GM06990 (cell line): ENCODE results near the gene CNPPD1.
"Not testable (repeated sequence)": the region's sequence is repeated elsewhere in the genome, so short reads cannot be mapped to it uniquely, and the experiment has no call there.

Experiments used
- DNase-seq: peaks from one replicate; pipeline ENCODE4 v3.0.0-alpha.2; 2011; ENCODE audit not compliant: insufficient read length; ENCODE audit errors: extremely low read depth
- H3K27me3 ChIP-seq: replicated peaks from 2 replicates; pipeline ENCODE4 v1.6.0; 2011; ENCODE audit warnings: low read length; ENCODE audit not compliant: control insufficient read depth, insufficient read depth
- H3K36me3 ChIP-seq: 2 replicates; pipeline ENCODE4 v1.5.1; 2011; ENCODE audit warnings: low read length; ENCODE audit not compliant: control insufficient read depth, insufficient read depth
- H3K4me3 ChIP-seq: replicated peaks from 2 replicates; pipeline ENCODE4 v1.5.1; 2011; ENCODE audit warnings: low read depth, mild to moderate bottlenecking, control low read depth, low read length
- TF ChIP-seq, protein P1 (sequence below): IDR thresholded peaks from 2 replicates; pipeline ENCODE4 v1.5.1; 2011; ENCODE audit warnings: low read length, control low read depth, mild to moderate bottlenecking, inconsistent platforms; ENCODE audit not compliant: insufficient read depth, poor library complexity, severe bottlenecking

The CNPPD1 gene

GRCh38 chr2:219205165-219205538, 28.4 kb upstream of the CNPPD1 start:
- no peak for DNase-seq
- peaks cover 9% of the 10 kb centered on the region for H3K36me3 ChIP-seq

GRCh38 chr2:219204425-219205164, 27.9 kb upstream of the CNPPD1 start:
- Histone ChIP-seq H3K27me3 (no peaks in the 10 kb centered on the region), H3K4me3 (no peak overlapping the region), H3K36me3 (peaks cover 9% of the 10 kb centered on the region)
- no peak for DNase-seq
- TF ChIP-seq, protein P1, sequence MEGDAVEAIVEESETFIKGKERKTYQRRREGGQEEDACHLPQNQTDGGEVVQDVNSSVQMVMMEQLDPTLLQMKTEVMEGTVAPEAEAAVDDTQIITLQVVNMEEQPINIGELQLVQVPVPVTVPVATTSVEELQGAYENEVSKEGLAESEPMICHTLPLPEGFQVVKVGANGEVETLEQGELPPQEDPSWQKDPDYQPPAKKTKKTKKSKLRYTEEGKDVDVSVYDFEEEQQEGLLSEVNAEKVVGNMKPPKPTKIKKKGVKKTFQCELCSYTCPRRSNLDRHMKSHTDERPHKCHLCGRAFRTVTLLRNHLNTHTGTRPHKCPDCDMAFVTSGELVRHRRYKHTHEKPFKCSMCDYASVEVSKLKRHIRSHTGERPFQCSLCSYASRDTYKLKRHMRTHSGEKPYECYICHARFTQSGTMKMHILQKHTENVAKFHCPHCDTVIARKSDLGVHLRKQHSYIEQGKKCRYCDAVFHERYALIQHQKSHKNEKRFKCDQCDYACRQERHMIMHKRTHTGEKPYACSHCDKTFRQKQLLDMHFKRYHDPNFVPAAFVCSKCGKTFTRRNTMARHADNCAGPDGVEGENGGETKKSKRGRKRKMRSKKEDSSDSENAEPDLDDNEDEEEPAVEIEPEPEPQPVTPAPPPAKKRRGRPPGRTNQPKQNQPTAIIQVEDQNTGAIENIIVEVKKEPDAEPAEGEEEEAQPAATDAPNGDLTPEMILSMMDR: no peak

More at GRCh38 chr2:219205165-219205538, 28.4 kb upstream of the CNPPD1 start:
- TF ChIP-seq, protein P1: no peak
- no peaks in the 10 kb centered on the region for H3K27me3 ChIP-seq
- H3K4me3 ChIP-seq: no peak overlapping the region

DNA sequence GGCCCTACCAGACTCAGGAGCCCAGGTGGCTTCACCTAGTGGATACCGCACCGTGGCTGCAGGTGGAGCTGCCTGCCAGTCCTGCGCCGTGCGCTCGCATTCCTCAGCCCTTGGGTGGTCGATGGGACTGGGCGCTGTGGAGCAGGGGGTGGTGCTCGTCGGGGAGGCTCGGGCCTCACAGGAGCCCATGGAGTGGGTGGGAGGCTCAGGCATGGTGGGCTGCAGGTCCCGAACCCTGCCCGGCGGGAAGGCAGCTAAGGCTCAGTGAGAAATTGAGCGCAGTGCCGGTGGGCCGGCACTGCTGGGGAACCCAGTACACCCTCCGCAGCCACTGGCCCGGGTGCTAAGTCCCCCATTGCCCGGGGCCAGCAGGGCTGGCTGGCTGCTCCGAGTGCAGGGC, 24.6 kb upstream of the CNPPD1 start:
- DNase-seq, H3K36me3 ChIP-seq, H3K27me3 ChIP-seq, H3K4me3 ChIP-seq: not testable (repeated sequence)

DNA sequence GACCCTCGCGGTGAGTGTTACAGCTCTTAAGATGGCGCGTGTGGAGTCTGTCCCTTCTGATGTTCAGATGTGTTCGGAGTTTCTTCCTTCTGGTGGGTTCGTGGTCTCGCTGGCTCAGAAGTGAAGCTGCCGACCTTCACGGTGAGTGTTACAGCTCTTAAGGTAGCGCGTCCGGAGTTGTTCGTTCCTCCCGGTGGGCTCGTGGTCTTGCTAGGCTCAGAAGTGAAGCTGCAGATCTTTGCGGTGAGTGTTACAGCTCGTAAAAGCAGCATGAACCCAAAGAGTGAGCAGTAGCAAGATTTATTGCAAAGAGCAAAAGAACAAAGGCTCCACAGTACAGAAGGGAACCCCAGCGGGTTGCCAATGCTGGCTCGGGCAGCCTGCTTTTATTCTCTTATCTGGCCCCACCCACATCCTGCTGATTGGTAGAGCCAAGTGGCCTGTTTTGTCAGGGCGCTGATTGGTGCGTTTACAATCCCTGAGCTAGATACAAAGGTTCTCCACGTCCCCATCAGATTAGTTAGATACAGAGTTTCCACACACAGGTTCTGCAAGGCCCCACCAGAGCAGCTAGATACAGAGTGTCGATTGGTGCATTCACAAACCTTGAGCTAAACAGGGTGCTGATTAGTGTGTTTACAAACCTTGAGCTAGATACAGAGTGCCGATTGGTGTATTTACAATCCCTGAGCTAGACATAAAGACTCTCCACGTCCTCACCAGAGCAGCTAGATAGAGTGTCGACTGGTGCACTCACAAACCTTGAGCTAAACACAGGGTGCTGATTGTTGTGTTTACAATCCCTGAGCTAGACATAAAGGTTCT, 24.0 kb upstream of the CNPPD1 start:
- not testable (repeated sequence) for DNase-seq, H3K4me3 ChIP-seq, H3K27me3 ChIP-seq, H3K36me3 ChIP-seq

DNA sequence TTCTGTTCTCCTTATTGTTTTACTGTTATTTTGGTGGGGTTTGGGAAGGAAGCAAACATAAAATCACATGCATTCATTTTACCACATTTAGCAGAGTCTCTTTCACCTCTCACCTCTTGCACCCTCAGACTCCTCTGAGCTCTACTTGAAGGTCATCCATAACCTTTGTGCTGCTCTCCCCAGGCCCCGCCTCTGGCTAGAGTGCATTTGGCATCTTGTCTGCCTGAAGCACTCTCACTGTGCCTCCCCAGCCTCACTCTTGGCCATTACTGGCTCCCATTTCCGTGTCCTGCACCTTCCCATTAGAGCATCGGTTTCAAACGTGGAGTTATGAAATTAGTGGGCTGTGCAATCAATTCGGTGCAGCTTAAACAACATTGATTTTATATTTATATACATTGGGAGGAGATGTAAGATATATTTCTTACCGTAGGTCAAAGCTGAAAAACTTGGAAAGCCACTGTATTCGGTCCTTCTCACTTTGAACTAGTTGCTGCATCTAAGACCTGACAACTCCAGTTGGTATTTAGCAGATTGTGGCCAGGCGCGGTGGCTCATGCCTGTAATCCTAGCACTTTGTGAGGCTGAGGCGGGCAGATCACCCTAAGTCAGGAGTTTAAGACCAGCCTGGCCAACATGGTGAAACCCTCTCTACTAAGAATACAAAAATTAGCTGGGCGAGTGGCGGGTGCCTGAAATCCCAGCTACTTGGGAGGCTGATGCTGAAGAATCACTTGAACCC, 22.9 kb upstream of the CNPPD1 start:
- DNase-seq: no peak
- no peaks in the 10 kb centered on the region for H3K36me3 ChIP-seq
- H3K27me3 ChIP-seq: no peaks in the 10 kb centered on the region
- TF ChIP-seq, protein P1: no peak
- H3K4me3 ChIP-seq: no peak overlapping the region

GRCh38 chr2:219198974-219199373, 22.2 kb upstream of the CNPPD1 start:
- H3K4me3 ChIP-seq: no peak overlapping the region
- no peaks in the 10 kb centered on the region for H3K27me3 ChIP-seq
- TF ChIP-seq, protein P1: no peak

More at GRCh38 chr2:219198974-219199373, 22.2 kb upstream of the CNPPD1 start:
- DNase-seq: no peak
- no peaks in the 10 kb centered on the region for H3K36me3 ChIP-seq
